HL-60 (cell line): ENCODE data around the gene MSI2.

Source experiments
- DNase-seq, 2 experiments: peaks; one replicate each; pipeline ENCODE4 v3.0.0-alpha.2; 2010 to 2020; ENCODE audit warnings: low read depth in 1 of 2, low spot score in 1 of 2
- H3K27ac ChIP-seq: fragments of 250-450 bp; sonication (Bioruptor Pico); replicated peaks from 2 replicates; pipeline ENCODE4 v1.5.1; 2020; ENCODE audit warnings: mild to moderate bottlenecking, moderate library complexity
- H3K27me3 ChIP-seq: fragments of 250-450 bp; sonication (Bioruptor Pico); 2 replicates; pipeline ENCODE4 v1.5.1; 2021; ENCODE audit warnings: mild to moderate bottlenecking, moderate library complexity; ENCODE audit not compliant: insufficient read depth, poor library complexity, severe bottlenecking
- H3K4me3 ChIP-seq: replicated peaks from 2 replicates; pipeline ENCODE4 v1.5.1; 2011; ENCODE audit warnings: mild to moderate bottlenecking, control low read depth, low read length; ENCODE audit not compliant: insufficient read depth
- GABPA ChIP-seq: IDR thresholded peaks from 2 replicates; pipeline ENCODE4 v1.6.1; 2012; ENCODE audit warnings: low read depth
- POLR2AphosphoS5 ChIP-seq: IDR thresholded peaks from 2 replicates; pipeline ENCODE4 v1.6.1; 2012; ENCODE audit warnings: low read depth
- SPI1 ChIP-seq: IDR thresholded peaks from 2 replicates; pipeline ENCODE4 v1.6.1; 2012; ENCODE audit warnings: low read depth, mild to moderate bottlenecking, borderline replicate concordance
- TF ChIP-seq, protein P1 (sequence below): IDR thresholded peaks from one replicate; pipeline ENCODE4 v1.5.1; 2011; ENCODE audit warnings: low read length, control low read depth, inconsistent platforms; ENCODE audit not compliant: insufficient read depth
- TF ChIP-seq, protein P2 (sequence below): IDR thresholded peaks from 2 replicates; pipeline ENCODE4 v1.6.1; 2012; ENCODE audit warnings: low read depth; ENCODE audit not compliant: insufficient replicate concordance

MSI2 gene

DNA sequence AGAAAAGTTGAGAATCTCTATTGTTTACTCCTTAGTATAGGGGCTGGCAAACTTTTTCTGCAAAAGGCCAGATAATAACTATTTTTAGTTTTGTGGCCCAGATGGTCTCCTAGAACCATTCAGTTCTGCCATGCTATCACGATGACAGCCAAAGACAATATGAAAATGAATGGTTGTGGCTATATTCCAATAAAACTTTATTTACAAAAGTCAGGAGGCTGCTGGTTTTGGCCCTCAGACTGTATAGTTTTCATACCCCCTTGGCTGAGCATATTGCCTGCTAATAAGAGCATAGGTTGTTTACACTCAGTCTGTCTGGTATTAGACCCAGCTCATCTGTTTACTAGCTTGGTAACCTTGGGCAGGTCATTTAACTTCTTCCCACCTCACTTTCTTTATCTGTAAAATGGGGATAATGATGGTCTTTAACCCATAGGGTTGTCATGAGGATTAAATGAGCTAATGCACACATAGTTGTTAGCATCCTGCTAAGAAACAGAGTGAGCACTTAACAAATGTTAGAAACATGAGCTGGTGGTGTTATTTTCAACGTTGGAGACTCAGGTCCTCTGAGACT, 156.3 kb downstream of the MSI2 start:
- TF ChIP-seq GABPA: no peak
- TF ChIP-seq, protein P1, sequence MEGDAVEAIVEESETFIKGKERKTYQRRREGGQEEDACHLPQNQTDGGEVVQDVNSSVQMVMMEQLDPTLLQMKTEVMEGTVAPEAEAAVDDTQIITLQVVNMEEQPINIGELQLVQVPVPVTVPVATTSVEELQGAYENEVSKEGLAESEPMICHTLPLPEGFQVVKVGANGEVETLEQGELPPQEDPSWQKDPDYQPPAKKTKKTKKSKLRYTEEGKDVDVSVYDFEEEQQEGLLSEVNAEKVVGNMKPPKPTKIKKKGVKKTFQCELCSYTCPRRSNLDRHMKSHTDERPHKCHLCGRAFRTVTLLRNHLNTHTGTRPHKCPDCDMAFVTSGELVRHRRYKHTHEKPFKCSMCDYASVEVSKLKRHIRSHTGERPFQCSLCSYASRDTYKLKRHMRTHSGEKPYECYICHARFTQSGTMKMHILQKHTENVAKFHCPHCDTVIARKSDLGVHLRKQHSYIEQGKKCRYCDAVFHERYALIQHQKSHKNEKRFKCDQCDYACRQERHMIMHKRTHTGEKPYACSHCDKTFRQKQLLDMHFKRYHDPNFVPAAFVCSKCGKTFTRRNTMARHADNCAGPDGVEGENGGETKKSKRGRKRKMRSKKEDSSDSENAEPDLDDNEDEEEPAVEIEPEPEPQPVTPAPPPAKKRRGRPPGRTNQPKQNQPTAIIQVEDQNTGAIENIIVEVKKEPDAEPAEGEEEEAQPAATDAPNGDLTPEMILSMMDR: no peak
- TF ChIP-seq SPI1: no peak
- TF ChIP-seq, protein P2, sequence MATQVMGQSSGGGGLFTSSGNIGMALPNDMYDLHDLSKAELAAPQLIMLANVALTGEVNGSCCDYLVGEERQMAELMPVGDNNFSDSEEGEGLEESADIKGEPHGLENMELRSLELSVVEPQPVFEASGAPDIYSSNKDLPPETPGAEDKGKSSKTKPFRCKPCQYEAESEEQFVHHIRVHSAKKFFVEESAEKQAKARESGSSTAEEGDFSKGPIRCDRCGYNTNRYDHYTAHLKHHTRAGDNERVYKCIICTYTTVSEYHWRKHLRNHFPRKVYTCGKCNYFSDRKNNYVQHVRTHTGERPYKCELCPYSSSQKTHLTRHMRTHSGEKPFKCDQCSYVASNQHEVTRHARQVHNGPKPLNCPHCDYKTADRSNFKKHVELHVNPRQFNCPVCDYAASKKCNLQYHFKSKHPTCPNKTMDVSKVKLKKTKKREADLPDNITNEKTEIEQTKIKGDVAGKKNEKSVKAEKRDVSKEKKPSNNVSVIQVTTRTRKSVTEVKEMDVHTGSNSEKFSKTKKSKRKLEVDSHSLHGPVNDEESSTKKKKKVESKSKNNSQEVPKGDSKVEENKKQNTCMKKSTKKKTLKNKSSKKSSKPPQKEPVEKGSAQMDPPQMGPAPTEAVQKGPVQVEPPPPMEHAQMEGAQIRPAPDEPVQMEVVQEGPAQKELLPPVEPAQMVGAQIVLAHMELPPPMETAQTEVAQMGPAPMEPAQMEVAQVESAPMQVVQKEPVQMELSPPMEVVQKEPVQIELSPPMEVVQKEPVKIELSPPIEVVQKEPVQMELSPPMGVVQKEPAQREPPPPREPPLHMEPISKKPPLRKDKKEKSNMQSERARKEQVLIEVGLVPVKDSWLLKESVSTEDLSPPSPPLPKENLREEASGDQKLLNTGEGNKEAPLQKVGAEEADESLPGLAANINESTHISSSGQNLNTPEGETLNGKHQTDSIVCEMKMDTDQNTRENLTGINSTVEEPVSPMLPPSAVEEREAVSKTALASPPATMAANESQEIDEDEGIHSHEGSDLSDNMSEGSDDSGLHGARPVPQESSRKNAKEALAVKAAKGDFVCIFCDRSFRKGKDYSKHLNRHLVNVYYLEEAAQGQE: no peak
- TF ChIP-seq POLR2AphosphoS5: no peak
- no peak for DNase-seq
- H3K27me3 ChIP-seq: no peaks in the 10 kb centered on the region
- H3K4me3 ChIP-seq: no peak overlapping the region
- no peak overlapping the region for H3K27ac ChIP-seq

DNA sequence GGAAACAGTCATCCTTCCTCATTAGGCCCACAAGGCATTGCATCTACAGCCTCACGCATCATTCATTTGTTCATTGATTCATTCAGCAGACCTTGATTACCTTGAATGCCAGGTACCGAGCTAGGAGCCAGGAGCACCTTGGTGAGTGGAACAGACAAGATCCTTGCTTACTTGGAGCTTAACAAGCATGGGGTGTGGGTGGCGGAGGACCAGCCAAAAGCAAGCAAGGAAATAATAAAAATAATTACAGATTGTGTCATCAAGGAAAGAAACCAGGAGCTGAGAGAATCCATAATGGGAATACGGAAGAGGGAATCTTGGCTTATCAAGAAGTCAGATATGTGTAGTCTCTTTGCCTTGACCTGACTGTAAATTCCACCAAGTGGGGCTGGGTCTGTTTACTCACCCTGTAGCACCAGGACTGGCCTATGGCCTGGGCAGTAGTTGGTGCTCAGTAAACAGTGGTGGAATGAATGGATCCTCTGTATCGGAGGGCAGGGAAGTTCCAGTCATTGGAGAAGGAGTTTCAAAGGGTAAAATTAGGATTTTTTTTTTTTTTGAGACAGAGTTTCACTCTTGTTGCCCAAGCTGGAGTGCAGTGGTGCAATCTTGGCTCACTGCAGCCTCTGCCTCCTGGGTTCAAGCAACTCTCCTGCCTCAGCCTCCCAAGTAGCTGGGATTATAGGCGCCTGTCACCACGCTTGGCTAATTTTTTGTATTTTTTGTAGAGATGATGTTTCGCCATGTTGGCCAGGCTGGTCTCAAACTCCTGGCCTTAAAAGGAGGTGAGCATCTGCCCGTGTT, 157.7 kb downstream of the MSI2 start:
- TF ChIP-seq, protein P1: no peak
- TF ChIP-seq SPI1 (no peak), POLR2AphosphoS5 (no peak), GABPA (no peak)
- TF ChIP-seq, protein P2: no peak
- Histone ChIP-seq H3K27me3 (no peaks in the 10 kb centered on the region), H3K27ac (no peak overlapping the region), H3K4me3 (no peak overlapping the region)
- DNase-seq: no peak

DNA sequence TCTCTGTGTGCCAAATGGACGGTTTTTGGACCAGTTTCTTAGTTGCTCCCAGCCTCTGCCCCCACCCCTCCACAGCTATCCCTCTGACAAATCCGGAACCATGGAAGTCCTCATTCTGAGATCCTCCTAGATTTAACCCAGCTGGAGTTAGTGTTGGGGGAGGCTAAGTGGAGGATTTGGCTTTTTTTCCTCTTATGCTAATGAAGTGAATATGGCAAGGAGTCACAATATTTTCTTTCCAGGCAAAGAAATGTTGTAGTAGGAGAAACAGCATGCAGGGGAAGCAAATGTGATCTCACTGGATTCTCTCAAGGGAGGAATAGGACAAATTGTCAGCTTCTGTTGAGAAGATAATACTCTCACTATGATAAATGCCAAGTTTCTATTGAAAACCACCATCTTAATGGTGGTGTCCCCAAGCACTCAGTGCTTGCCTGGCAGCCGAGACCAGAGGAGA, 159.5 kb downstream of the MSI2 start:
- H3K4me3 ChIP-seq: no peak overlapping the region
- TF ChIP-seq GABPA (no peak), SPI1 (no peak), POLR2AphosphoS5 (no peak)
- TF ChIP-seq, protein P2: no peak
- TF ChIP-seq, protein P1: no peak
- no peak for DNase-seq
- no peak overlapping the region for H3K27ac ChIP-seq
- no peaks in the 10 kb centered on the region for H3K27me3 ChIP-seq
